SKM-1 treated with dmso at 0.1 percent for 144 hours (cell line): ENCODE data around the gene RNF149.
"Not testable (repeated sequence)": the region's sequence is repeated elsewhere in the genome, so short reads cannot be mapped to it uniquely, and the experiment has no call there.

Experiments
- DNase-seq: peaks from one replicate; lab custom pipeline; 2025; ENCODE audit not compliant: unreplicated experiment; lab: John Stamatoyannopoulos, UW

Gene RNF149

DNA sequence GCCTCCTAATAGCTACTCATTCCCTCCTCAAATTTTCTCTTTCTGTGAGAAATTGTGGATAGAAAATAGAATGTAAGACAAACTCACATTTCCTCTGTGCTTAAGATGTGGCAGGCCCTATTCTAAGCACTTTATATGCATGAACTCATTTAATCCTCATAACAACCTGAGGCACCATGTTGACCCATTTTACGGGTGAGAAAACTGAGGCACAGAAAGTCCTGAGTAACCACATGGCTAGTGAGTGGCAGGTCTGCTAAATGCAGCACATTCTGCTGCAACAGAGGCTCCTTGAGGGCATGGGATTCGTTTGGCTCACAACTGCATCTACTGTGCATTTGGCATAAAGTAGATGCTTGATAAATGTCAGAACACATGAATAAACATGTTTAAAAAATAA lies 22.7 kb upstream of the RNF149 start:
- DNase-seq, result no peak

- no peak for DNase-seq
These were observed 21.9 kb upstream of the RNF149 start for GRCh38 chr2:101330253-101330933.

DNA sequence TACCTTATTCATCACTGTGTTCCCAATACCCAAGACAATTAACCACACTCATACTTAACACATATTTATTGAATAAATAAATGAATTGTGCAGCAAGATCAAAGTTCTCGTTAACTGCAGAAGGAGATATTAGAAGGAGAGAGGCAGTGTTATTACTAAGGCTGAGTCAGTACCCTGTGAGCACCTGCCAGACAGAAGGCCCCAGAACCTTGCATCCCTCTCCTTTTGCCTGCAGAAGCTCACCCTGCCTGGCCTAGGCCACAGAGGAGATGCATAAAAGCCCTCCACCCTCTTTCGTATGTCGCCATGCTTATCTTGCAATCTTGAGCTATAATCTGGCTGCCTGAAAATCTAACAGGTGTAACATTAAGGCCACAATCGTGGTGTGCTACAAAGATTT lies 20.5 kb upstream of the RNF149 start:
- DNase-seq, result no peak

DNA sequence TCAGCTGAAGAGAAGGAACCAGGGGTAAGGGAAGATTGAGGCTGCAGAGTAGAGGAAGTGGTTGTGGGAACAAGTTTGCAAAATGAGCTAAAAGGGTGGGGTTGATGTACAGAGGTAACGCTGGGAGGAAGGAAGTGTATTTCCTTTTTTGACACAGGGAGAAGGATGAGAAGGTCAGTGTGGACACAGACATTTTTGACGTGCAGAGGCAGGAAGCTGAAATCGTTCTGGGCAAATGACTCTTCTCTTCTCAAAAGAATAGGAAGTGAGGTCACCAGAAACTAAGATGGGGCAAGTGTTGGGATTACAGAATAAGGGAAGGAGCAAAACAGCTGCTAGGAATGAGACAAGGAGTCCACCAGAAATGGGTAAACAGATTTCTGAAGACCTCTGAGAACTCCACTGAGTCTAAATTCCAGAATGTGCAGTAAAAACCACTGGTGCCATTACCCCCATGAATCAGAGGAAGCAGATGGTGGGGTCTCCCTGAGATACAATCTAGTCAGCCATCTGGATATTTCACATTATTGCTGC lies 20.0 kb upstream of the RNF149 start:
- DNase-seq, result peak; percentile 100

DNA sequence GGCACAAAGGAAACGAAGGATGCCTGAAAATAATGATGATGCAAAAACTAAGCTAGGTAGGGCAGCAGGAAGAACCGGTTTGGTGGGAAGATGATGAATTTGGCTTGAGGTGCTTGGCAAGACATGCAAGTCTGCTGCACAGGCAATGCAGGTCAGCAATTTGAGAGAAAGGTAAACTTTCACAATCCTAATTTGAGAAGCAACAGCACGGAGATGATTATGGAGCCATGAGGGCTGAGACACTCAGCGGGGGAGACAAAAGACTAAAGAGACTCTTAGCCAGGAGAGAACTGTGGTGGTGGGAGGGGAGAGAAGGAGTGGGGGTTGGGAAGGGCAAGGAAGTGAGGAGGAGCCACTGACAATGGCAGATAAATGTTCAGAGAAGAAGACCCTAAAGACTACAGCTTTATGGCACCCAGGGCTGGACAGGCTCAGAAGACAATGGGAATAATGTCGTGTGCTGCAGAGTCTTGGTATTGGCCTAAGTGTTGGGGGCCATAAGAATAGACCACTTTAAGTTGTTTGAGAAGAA lies 19.4 kb upstream of the RNF149 start:
- DNase-seq, result no peak

- no peak for DNase-seq
These were observed 16.9 kb upstream of the RNF149 start for GRCh38 chr2:101325425-101325824.

GRCh38 chr2:101316568-101316967 lies 8.1 kb upstream of the RNF149 start:
- DNase-seq, result not testable (repeated sequence)

DNA sequence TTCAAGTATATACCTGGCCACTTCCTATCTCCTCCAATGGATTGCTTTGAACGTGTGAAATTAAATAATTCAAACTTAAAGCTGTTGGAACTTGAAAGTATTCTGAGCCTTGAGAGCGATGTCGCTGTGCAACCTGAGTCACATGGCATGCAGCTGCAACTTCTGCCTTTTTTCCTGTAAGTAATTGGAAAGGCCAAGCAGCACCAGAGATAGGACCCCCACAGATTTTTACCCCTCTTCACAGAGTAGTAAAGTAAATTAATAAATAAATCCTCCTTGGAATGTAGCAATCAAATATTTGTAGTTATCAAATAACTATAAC lies 3.2 kb upstream of the RNF149 start:
- DNase-seq, result no peak

DNA sequence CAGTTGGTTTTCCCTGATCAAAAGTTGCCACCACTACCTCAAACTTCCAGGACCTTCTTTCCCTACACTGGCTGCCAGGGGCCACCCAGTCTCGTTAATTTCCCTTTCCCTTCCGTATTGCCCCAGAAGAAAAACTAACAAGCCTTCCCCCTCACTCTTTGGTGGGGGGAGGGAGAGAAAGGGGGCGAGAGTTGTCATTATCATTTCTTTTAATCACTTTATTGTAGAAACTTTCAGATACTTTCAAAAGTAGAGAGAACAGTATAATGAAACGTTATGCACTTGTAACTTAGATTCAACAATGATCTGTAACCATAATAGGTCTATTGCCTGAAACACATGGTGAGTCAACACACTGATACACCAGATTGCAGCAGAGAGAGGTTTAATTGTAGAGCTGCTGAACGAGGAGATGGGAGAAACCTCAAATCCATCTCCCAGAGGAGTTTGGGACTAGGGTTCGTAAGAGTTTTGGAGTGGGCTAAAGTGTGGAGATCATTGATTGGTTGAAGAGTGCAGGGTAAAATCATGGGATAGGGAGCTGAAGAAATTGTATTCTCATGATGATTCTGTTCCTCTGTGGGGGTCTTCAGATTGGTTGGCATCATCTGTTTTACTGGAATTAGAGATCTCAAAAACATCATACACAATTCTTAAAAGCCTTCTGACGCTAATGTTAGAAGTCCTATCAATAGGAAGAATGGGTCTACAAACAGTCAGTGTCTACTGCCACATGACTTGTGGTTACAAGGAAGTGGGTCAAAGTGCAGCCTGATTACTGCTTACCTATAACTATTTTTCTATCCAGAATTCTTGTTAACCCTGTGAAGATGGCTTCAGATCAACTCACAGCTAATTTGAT lies 2.6 kb upstream of the RNF149 start:
- DNase-seq, result no peak

GRCh38 chr2:101310090-101310833 lies 1.8 kb upstream of the RNF149 start:
- DNase-seq, result no peak

GRCh38 chr2:101307950-101308431 lies 510 bp downstream of the RNF149 start:
- DNase-seq, result no peak

- DNase-seq, result no peak
These were observed 998 bp downstream of the RNF149 start for GRCh38 chr2:101307503-101307902.

DNA sequence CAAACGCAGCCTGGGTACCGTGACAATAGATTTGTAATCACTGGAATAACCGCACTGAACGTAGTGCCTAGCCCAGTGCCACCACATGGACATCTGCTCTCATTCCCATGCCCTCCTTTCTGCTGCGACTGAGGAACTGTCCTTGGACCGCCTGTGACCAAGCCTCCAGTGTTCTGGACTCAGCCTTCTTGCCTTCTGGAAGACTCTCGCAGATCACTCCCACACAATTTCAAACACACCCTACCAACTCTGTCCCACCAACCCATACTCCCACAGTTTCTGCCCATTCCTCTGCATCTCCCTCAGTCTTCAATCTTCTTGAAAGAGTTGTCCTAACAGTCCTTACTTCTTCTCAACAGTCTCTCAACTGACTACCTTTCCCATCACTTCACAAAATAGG lies 2.1 kb downstream of the RNF149 start:
- no peak for DNase-seq

- DNase-seq, result no peak
These were observed 2.9 kb downstream of the RNF149 start for GRCh38 chr2:101305492-101306078.

- no peak for DNase-seq
These were observed 3.5 kb downstream of the RNF149 start for GRCh38 chr2:101305035-101305434.

DNA sequence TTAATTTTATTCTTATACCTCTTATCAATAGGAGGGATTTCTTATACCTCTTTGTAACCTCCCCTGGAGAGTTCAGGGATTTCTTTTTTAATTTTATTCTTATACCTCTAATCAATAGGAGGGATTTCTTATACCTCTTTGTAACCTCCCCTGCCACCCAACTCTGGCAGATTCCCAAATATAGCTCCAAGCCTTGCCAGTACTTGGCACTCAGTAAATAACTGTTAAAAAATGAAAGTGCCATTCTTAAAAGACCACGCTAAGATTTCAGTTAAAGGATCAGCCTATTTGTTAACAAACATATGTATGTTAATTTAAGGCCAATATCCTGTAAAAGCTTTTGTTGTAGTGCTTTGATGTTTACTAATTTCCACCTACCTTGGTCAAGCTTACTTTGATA lies 4.8 kb downstream of the RNF149 start:
- no peak for DNase-seq

- no peak for DNase-seq
These were observed 6.5 kb downstream of the RNF149 start for GRCh38 chr2:101302016-101302415.

DNA sequence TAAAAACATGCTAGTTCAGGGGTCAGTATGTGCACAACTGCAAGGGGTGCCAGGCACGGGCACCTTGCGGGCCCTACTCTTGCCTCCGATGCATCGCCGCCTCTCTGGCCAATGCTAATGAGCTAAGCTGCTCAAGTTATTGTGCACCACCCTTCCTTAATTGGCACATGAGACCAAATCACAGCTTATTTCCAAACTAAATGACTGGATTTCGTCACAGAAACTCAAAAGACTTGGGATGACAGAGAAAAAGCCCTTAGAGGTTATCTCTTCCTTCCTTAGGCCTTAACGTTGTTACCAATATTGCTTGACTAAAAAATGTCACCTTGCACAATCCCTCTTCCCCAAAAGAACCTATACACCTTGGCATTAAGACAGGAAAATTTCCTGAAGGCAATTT lies 7.7 kb downstream of the RNF149 start:
- no peak for DNase-seq

- DNase-seq, result no peak
These were observed 8.3 kb downstream of the RNF149 start for GRCh38 chr2:101300164-101300563.

- DNase-seq, result no peak
These were observed 8.9 kb downstream of the RNF149 start for GRCh38 chr2:101299604-101300003.

GRCh38 chr2:101297383-101297782 lies 11.1 kb downstream of the RNF149 start:
- DNase-seq, result no peak
